H1 (cell line): ENCODE measurements around the gene ERCC6. TPM values are rescaled to one million over a fixed set of nuclear protein-coding genes. Genes with fewer than 3 reads are reported as not detected.

Source experiments
- CTCF ChIA-PET: fragments of 300-600 bp; sonication (Branson Sonifier 250); formaldehyde crosslinking; loops from one replicate; lab custom pipeline; 2021; ENCODE audit not compliant: partially characterized antibody; lab: Charles Lee
- POLR2A ChIA-PET: fragments of 300-600 bp; sonication (Branson Sonifier 250); formaldehyde crosslinking; loops from one replicate; lab custom pipeline; 2021; ENCODE audit warnings: inconsistent platforms; ENCODE audit not compliant: partially characterized antibody; lab: Charles Lee
- DNase-seq, 2 experiments: peaks; one replicate each; pipeline versions ENCODE4 v3.0.0 to v3.0.0-alpha.2; 2010 to 2022; ENCODE audit warnings: low spot score in 2 of 2, low read depth in 1 of 2, mixed read lengths in 1 of 2
- FAIRE-seq: peaks from 2 replicates; lab custom pipeline; 2011; peaks lifted over from hg19 to GRCh38; lab: Jason Lieb, UNC
- H2AFZ ChIP-seq: 2 replicates; pipeline ENCODE4 v1.8.1; 2012; ENCODE audit warnings: low read length, inconsistent platforms
- H2AK5ac ChIP-seq: 2 replicates; pipeline ENCODE4 v1.6.1; 2013; ENCODE audit warnings: low read depth, low read length
- H2BK120ac ChIP-seq: replicated peaks from 2 replicates; pipeline ENCODE3; 2013; ENCODE audit warnings: low read depth, low read length, inconsistent platforms
- H2BK12ac ChIP-seq: 2 replicates; pipeline ENCODE4 v1.6.1; 2013; ENCODE audit warnings: low read depth, low read length
- H2BK15ac ChIP-seq: 2 replicates; pipeline ENCODE4 v1.6.1; 2013; ENCODE audit warnings: low read length
- H2BK20ac ChIP-seq: 2 replicates; pipeline ENCODE4 v1.6.1; 2013; ENCODE audit warnings: low read length
- H2BK5ac ChIP-seq: 2 replicates; pipeline ENCODE4 v1.6.1; 2013; ENCODE audit warnings: low read depth, low read length
- H3K14ac ChIP-seq: 2 replicates; pipeline ENCODE4 v1.6.1; 2013; ENCODE audit warnings: inconsistent platforms; ENCODE audit not compliant: insufficient read length
- H3K18ac ChIP-seq: 2 replicates; pipeline ENCODE4 v1.6.1; 2013; ENCODE audit warnings: low read length; ENCODE audit errors: extremely low read depth
- H3K23ac ChIP-seq: 2 replicates; pipeline ENCODE4 v1.6.1; 2013; ENCODE audit warnings: inconsistent platforms; ENCODE audit not compliant: insufficient read length
- H3K23me2 ChIP-seq: 2 replicates; pipeline ENCODE4 v1.6.1; 2013; ENCODE audit warnings: low read depth, low read length
- H3K27ac ChIP-seq: 2 replicates; pipeline ENCODE4 v1.6.1; 2011; ENCODE audit warnings: low read depth, low read length, inconsistent platforms
- H3K27me3 ChIP-seq, 4 experiments: replicated peaks in 1 of 4; 1 replicate in 1 of 4; 2 replicates in 3 of 4; pipeline versions ENCODE4 v1.6.1 to v1.8.1; 2011 to 2013; ENCODE audit warnings: low read length in 3 of 4, mild to moderate bottlenecking in 3 of 4, inconsistent platforms in 2 of 4, mixed read lengths in 2 of 4, moderate library complexity in 1 of 4; ENCODE audit not compliant: control insufficient read depth in 3 of 4, insufficient read depth in 3 of 4; ENCODE audit errors: extremely low read depth in 1 of 4
- H3K36me3 ChIP-seq, 4 experiments: 2 replicates each; pipeline versions ENCODE4 v1.6.1 to v1.8.1; 2011 to 2013; ENCODE audit warnings: mild to moderate bottlenecking in 4 of 4, low read length in 3 of 4, moderate library complexity in 2 of 4, control low read depth in 1 of 4, inconsistent platforms in 1 of 4; ENCODE audit not compliant: insufficient read depth in 4 of 4, control insufficient read depth in 2 of 4
- H3K4ac ChIP-seq: replicated peaks from 2 replicates; pipeline ENCODE3; 2013; ENCODE audit warnings: low read length, low read depth, mixed read lengths, inconsistent platforms; ENCODE audit not compliant: insufficient read length
- H3K4me1 ChIP-seq, 4 experiments: replicated peaks in 1 of 4; 1 replicate in 1 of 4; 2 replicates in 3 of 4; pipeline versions ENCODE4 v1.6.1 to v1.8.1; 2011 to 2013; ENCODE audit warnings: low read length in 3 of 4, inconsistent platforms in 2 of 4, mixed read lengths in 1 of 4; ENCODE audit not compliant: insufficient read depth in 4 of 4, control insufficient read depth in 3 of 4
- H3K4me2 ChIP-seq, 2 experiments: 2 replicates each; pipeline versions ENCODE4 v1.6.1 to v1.8.1; 2011 to 2013; ENCODE audit warnings: low read depth in 2 of 2, low read length in 2 of 2, control low read depth in 1 of 2, inconsistent platforms in 1 of 2, mild to moderate bottlenecking in 1 of 2; ENCODE audit not compliant: insufficient read depth in 1 of 2
- H3K4me3 ChIP-seq, 4 experiments: fragments of 200-600, 300-600 bp in 1 of 4; sonication (generic), shearing (Covaris generic), sonication (Bioruptor Twin) in 1 of 4; 2 replicates each; pipeline versions ENCODE4 v1.5.1 to v1.8.1; 2011 to 2016; ENCODE audit warnings: low read length in 4 of 4, low read depth in 3 of 4, control low read depth in 2 of 4, inconsistent platforms in 2 of 4, mild to moderate bottlenecking in 2 of 4, mixed read lengths in 1 of 4, moderate library complexity in 1 of 4; ENCODE audit not compliant: insufficient read depth in 2 of 4; ENCODE audit errors: extremely low read depth in 1 of 4
- H3K56ac ChIP-seq: replicated peaks from 2 replicates; pipeline ENCODE3; 2013; ENCODE audit warnings: low read depth, mild to moderate bottlenecking, mixed read lengths, low read length, inconsistent platforms; ENCODE audit not compliant: insufficient read length
- H3K79me1 ChIP-seq: 2 replicates; pipeline ENCODE4 v1.6.1; 2013; ENCODE audit warnings: low read depth, low read length, control low read depth
- H3K79me2 ChIP-seq, 2 experiments: 2 replicates each; pipeline versions ENCODE4 v1.6.1 to v1.8.1; 2012 to 2013; ENCODE audit warnings: low read length in 2 of 2, mild to moderate bottlenecking in 2 of 2, inconsistent platforms in 1 of 2; ENCODE audit not compliant: insufficient read depth in 2 of 2, control insufficient read depth in 1 of 2
- H3K9ac ChIP-seq, 4 experiments: replicated peaks in 1 of 4; 1 replicate in 1 of 4; 2 replicates in 3 of 4; pipeline versions ENCODE4 v1.6.1 to v1.8.1; 2011 to 2013; ENCODE audit warnings: low read depth in 3 of 4, low read length in 3 of 4, control low read depth in 2 of 4, mild to moderate bottlenecking in 2 of 4, moderate library complexity in 2 of 4, inconsistent platforms in 1 of 4; ENCODE audit errors: extremely low read depth in 1 of 4
- H3K9me3 ChIP-seq, 2 experiments: 2 replicates each; pipeline versions ENCODE4 v1.6.1 to v1.8.1; 2012 to 2013; ENCODE audit warnings: mild to moderate bottlenecking in 2 of 2, moderate library complexity in 2 of 2, control low read depth in 1 of 2, inconsistent platforms in 1 of 2, low read depth in 1 of 2, low read length in 1 of 2, mixed read lengths in 1 of 2; ENCODE audit not compliant: insufficient read depth in 2 of 2
- H4K20me1 ChIP-seq, 2 experiments: replicated peaks in 1 of 2; 2 replicates each; pipeline versions ENCODE3 to v1.8.1; 2011 to 2013; ENCODE audit warnings: inconsistent platforms in 2 of 2, low read length in 2 of 2, mild to moderate bottlenecking in 1 of 2; ENCODE audit not compliant: insufficient read depth in 2 of 2, control insufficient read depth in 1 of 2
- H4K5ac ChIP-seq: 2 replicates; pipeline ENCODE4 v1.6.1; 2013; ENCODE audit warnings: low read length, low read depth, mixed read lengths, inconsistent platforms; ENCODE audit not compliant: insufficient read length
- H4K8ac ChIP-seq: 2 replicates; pipeline ENCODE4 v1.8.0; 2013; ENCODE audit warnings: mild to moderate bottlenecking, moderate library complexity, low read length, inconsistent platforms; ENCODE audit not compliant: insufficient read depth; ENCODE audit errors: extremely low read depth
- H4K91ac ChIP-seq: replicated peaks from 2 replicates; pipeline ENCODE3; 2013; ENCODE audit warnings: low read length, mixed read lengths, inconsistent platforms; ENCODE audit not compliant: insufficient read length
- WGBS, 2 experiments: shearing (Covaris generic) in 1 of 2; methylation state at CpG; one replicate each; pipeline versions ENCODE4 v1.1.6 to v1.1.7; 2013 to 2015; ENCODE audit warnings: low lambda C conversion rate in 2 of 2, mixed read lengths in 2 of 2, inconsistent platforms in 1 of 2, low coverage in 1 of 2, missing lambda C conversion rate in 1 of 2; ENCODE audit not compliant: insufficient replicate concordance in 2 of 2, insufficient coverage in 1 of 2, insufficient read length in 1 of 2; ENCODE audit errors: extremely low coverage in 1 of 2, missing lambda C conversion rate in 1 of 2; 5-methylcytosine and 5-hydroxymethylcytosine counted together
- polyA plus RNA-seq, 7 experiments: library from polyadenylated mRNA; depleted of rRNA in 3 of 7; stranded (reverse) in 5 of 7; unstranded in 2 of 7; fragments of >200 nt in 5 of 7; fragments of 200-250 nt in 2 of 7; gene quantifications; 1 replicate in 5 of 7; 2 replicates in 1 of 7; 4 replicates in 1 of 7; pipeline versions ENCODE4 v1.2.1 to v1.2.3, GENCODE V29; 2011 to 2013; ENCODE audit warnings: missing spikeins in 2 of 7, mixed read lengths in 2 of 7
- total RNA-seq: library from RNA; stranded (reverse); fragmentation: NEBNext Ultra II Directional; extraction: Animal tissue kit (Norgen Biotek cat#: 25700); gene quantifications from 2 replicates; pipeline ENCODE4 v1.2.1, GENCODE V29; 2021

ERCC6 gene
- total and polyA plus RNA-seq, 2 of the 8 experiments (the other 6 are each of a cell fraction or from before 2014, with no cell fraction given), result 4.1 to 11.9 TPM

- H2BK120ac ChIP-seq, result no peak overlapping the region
- 0 out of 4 replicates have a peak, but pooled peaks cover 0 to 4% of the 10 kb centered on the region in 2 experiments for H3K9me3 ChIP-seq
- no peak overlapping the region for H3K4me3 ChIP-seq
- no peak overlapping the region for H2AK5ac ChIP-seq
- no peak overlapping the region for H3K4ac ChIP-seq
- H4K5ac ChIP-seq, result no peak overlapping the region
- no peak overlapping the region for H3K56ac ChIP-seq
- H3K4me1 ChIP-seq, result no peaks in the 10 kb centered on the region
- no peak overlapping the region for H3K23ac ChIP-seq
- H4K20me1 ChIP-seq, result no peaks in the 10 kb centered on the region
- FAIRE-seq (no peak), DNase-seq (no peak)
- H3K79me1 ChIP-seq, result no peaks in the 10 kb centered on the region
- H3K4me2 ChIP-seq, result no peak overlapping the region
- no peak overlapping the region for H4K8ac ChIP-seq
- H3K9ac ChIP-seq, result no peak overlapping the region
- no peaks in the 10 kb centered on the region for H3K79me2 ChIP-seq
- H2BK5ac ChIP-seq, result no peak overlapping the region
- H3K14ac ChIP-seq, result no peak overlapping the region
- no peak overlapping the region for H3K27ac ChIP-seq
- H2BK20ac ChIP-seq, result no peak overlapping the region
- CTCF ChIA-PET, result no interaction called here
- WGBS, 2 experiments, result 82% methylated on average over 2 of the region's 2 CpGs; no CpG with 5 or more reads in 1 of the 2 experiments
- H2BK15ac ChIP-seq, result no peak overlapping the region
- no peaks in the 10 kb centered on the region for H3K36me3 ChIP-seq
- no peaks in the 10 kb centered on the region for H3K27me3 ChIP-seq
- no peak overlapping the region for H2AFZ ChIP-seq
- H3K18ac ChIP-seq, result no peak overlapping the region
- H2BK12ac ChIP-seq, result no peak overlapping the region
- no peak overlapping the region for H4K91ac ChIP-seq
- POLR2A ChIA-PET, result no interaction called here
- no peaks in the 10 kb centered on the region for H3K23me2 ChIP-seq
Observed at GRCh38 chr10:49571388-49571787, 32.5 kb upstream of the ERCC6 start.
